WI38 (cell line): ENCODE results near the gene FBXL22.
"Not testable (repeated sequence)": the region's sequence is repeated elsewhere in the genome, so short reads cannot be mapped to it uniquely, and the experiment has no call there.

Experiments used
- H3K4me3 ChIP-seq: 2 replicates; pipeline ENCODE4 v1.5.1; 2011; ENCODE audit warnings: low read depth, mild to moderate bottlenecking, control low read depth, low read length
- TF ChIP-seq, protein P1 (sequence below): IDR thresholded peaks from 2 replicates; pipeline ENCODE4 v1.5.1; 2012; ENCODE audit warnings: low read depth, mild to moderate bottlenecking, control low read depth, low read length

The FBXL22 gene

DNA sequence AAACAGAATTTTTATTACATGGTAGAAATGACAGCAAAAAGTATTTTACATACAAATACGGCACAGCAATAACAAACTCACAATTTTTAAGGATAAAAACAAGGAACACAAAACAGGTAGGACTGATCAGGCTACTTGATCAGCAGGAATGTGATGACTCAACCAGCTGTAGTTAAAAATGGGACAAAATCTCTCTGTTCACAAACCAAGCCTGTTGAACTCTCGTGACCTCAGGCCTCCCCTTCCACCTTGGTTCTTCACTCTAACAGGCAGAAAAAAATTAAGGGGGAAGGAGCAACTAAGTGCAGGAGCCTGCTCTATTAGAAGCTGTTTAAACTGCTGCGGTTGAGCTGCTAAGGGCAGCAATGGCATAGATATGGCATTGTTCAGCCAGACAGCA, 18.7 kb downstream of the FBXL22 start:
- no peak overlapping the region for H3K4me3 ChIP-seq
- TF ChIP-seq, protein P1, sequence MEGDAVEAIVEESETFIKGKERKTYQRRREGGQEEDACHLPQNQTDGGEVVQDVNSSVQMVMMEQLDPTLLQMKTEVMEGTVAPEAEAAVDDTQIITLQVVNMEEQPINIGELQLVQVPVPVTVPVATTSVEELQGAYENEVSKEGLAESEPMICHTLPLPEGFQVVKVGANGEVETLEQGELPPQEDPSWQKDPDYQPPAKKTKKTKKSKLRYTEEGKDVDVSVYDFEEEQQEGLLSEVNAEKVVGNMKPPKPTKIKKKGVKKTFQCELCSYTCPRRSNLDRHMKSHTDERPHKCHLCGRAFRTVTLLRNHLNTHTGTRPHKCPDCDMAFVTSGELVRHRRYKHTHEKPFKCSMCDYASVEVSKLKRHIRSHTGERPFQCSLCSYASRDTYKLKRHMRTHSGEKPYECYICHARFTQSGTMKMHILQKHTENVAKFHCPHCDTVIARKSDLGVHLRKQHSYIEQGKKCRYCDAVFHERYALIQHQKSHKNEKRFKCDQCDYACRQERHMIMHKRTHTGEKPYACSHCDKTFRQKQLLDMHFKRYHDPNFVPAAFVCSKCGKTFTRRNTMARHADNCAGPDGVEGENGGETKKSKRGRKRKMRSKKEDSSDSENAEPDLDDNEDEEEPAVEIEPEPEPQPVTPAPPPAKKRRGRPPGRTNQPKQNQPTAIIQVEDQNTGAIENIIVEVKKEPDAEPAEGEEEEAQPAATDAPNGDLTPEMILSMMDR = no peak

DNA sequence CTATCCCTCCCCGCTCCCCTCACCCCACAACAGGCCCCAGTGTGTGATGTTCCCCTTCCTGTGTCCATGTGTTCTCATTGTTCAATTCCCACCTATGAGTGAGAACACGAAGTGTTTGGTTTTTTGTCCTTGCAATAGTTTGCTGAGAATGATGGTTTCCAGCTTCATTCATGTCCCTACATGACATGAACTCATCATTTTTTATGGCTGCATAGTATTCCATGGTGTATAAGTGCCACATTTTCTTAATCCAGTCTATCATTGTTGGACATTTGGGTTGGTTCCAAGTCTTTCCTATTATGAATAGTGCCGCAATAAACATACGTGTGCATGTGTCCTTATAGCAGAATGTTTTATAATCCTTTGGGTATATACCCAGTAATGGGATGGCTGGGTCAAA, 20.0 kb downstream of the FBXL22 start:
- not testable (repeated sequence) for H3K4me3 ChIP-seq

DNA sequence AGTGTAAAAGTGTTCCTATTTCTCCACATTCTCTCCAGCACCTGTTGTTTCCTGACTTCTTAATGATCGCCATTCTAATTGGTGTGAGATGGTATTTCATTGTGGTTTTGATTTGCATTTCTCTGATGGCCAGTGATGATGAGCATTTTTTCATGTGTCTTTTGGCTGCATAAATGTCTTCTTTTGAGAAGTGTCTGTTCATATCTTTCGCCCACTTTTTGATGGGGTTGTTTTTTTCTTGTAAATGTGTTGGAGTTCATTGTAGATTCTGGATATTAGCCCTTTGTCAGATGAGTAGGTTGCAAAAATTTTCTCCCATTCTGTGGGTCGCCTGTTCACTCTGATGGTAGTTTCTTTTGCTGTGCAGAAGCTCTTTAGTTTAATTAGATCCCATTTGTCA, 20.4 kb downstream of the FBXL22 start:
- not testable (repeated sequence) for H3K4me3 ChIP-seq

DNA sequence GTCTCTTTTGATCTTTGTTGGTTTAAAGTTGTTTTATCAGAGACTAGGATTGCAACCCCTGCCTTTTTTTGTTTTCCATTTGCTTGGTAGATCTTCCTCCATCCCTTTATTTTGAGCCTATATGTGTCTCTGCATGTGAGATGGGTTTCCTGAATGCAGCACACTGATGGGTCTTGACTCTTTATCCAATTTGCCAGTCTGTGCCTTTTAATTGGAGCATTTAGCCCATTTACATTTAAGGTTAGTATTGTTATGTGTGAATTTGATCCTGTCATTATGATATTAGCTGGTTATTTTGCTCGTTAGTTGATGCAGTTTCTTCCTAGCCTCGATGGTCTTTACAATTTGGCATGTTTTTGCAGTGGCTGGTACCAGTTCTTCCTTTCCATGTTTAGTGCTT, 23.6 kb downstream of the FBXL22 start:
- H3K4me3 ChIP-seq = not testable (repeated sequence)

DNA sequence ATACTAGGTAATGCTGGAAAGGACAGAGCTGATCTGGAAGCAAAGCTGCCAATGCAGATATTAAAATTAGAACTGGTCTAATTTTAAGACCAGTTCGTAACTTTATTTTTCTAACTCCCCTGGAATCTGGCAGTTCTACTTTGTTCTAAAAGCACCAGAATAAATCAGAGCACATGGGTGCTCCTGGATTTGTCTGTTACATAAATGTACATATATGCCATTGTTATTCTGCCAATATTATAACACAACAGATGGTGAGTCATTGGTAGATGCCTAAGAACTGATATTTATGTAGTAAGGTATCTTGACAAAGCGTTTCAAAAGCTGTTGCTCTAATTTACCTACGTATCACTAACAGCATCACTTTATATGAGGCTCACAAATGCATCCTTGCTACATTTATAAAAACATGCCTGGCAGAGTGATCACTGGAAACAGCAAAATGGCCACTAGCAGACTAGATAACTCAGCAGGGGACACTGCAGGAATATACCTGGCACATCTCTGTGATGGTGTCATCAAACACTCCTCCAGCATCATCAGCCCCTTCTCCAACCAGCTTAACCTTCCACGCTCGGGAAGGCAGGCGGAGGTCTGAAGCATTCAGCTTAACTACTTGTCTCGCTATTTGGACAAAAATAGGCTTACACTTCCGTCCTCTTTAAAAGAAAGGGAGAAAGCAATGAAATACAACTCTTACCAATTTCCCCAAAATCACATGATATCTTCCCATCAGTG, 26.2 kb downstream of the FBXL22 start:
- TF ChIP-seq, protein P1 = no peak
- H3K4me3 ChIP-seq = no peak overlapping the region

DNA sequence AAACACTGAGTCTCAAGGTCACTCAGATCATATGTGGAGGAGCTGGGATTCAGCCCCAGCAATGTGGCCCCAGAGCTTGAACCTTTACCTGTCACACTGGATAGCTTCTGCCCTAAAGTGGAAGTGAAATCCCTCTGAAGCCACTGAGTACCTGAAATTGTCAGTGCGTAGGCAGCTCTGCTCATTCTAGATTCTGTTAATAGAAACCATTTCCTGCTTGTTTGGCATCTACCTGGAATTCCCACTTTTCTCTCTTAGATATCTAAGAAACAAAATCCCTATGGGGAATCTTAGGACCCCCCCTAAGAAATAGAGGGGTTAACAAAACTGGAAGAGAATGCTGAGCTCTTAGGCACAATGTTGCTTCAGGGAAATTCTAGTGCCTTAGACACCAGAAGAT, 29.8 kb downstream of the FBXL22 start:
- H3K4me3 ChIP-seq = no peak overlapping the region
- TF ChIP-seq, protein P1 = no peak

DNA sequence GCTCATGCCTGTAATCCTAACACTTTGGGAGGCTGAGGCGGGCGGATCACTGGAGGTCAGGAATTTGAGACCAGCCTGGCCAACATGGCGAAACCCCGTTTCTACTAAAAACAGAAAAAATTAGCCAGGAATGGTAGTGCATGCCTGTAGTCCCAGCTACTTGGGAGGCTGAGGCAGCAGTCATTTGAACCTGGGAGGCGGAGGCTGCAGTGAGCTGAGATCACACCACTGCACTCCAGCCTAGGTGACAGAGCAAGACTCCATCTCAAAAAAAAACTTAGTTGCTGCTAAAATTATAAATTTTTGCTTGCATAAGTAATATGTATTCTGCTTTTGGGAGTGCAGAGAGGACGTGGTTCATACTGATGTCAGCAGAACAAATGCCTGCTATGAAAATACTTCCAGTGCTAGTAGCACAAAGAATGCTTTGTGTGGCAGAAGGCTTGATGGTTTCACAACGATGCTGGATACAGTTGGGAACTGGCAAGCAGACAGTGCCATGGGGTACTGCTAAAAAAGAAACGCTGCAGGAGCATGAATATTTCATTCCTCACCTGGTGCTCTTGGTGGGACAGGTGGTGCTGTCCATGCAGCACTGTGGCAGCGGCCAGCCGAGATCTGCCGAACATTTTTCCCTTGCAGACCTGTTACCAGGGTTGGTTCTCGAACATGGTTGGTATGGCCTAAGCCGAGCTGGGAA, 31.1 kb downstream of the FBXL22 start:
- H3K4me3 ChIP-seq = no peak overlapping the region
- TF ChIP-seq, protein P1 = no peak

DNA sequence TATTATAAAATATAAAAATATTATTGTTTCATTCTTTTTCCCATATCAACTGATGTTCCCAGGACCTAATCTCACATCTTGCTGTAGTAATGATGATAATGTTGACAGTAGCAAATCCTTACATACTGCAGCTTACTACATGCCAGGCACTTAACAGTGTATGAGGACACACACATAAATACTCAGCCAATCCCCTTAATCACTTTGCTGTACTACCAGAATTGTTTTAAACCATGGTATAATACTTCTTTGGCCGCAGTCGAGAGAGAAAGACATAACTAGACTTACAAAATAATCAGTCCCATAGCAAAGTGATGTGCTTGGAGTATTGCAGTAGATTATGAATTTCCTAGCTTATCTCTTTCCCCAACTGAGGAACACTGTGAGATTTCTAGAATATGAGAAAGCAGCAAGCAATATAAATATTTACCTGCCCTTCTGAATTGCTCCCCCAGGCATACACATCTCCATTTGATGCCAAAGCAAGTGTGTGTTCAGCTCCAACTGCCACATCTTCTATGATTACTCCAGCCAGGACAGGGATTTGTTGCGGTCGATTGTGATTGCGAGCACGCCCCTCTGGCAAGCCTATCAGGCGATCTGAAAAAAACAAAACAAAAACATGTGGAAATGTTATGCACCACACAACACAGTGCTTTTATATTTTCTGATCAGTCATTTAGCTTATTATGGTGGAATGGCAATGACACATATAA, 33.0 kb downstream of the FBXL22 start:
- TF ChIP-seq, protein P1 = no peak
- H3K4me3 ChIP-seq = no peak overlapping the region
